Activated T-helper 1 cell treated with anti-CD3 and anti-CD28 coated beads, Interleukin-12 subunit alpha, Interleukin-12 subunit beta, Interleukin-2, Interleukin-4 antibody, amounts not matched to agents 30 ng/mL and 10 ng/mL and 1 ng/mL, durations not matched to agents 14 hours and 24 hours and 36 hours (primary cell): ENCODE results near the gene TBX15. TPM values are rescaled to one million over a fixed set of nuclear protein-coding genes. Genes with fewer than 3 reads are reported as not detected.
"Not testable (repeated sequence)": the region's sequence is repeated elsewhere in the genome, so short reads cannot be mapped to it uniquely, and the experiment has no call there.

Experiments
- DNase-seq: peaks from one replicate; pipeline ENCODE4 v3.0.0; 2021; ENCODE audit warnings: low spot score
- H3K27ac Mint-ChIP-seq: one replicate; pipeline ENCODE4 v1.8.0; 2021; ENCODE audit warnings: mild to moderate bottlenecking, mixed read lengths
- H3K27me3 Mint-ChIP-seq: one replicate; pipeline ENCODE4 v1.8.0; 2022; ENCODE audit warnings: mild to moderate bottlenecking, moderate library complexity, mixed read lengths; ENCODE audit not compliant: insufficient read depth
- H3K36me3 Mint-ChIP-seq: one replicate; pipeline ENCODE4 v1.8.0; 2021; ENCODE audit warnings: low read depth, mixed read lengths
- H3K4me1 Mint-ChIP-seq: one replicate; pipeline ENCODE4 v1.8.0; 2021; ENCODE audit warnings: low read depth, mixed read lengths
- H3K4me3 Mint-ChIP-seq: one replicate; pipeline ENCODE4 v1.8.0; 2021; ENCODE audit warnings: mild to moderate bottlenecking, moderate library complexity, mixed read lengths
- H3K9me3 Mint-ChIP-seq: one replicate; pipeline ENCODE4 v1.8.0; 2021; ENCODE audit warnings: mixed read lengths
- intact Hi-C: fragments of 100-400 bp; cut with micrococcal nuclease; formaldehyde crosslinking; loops from one replicate; pipeline ENCODE4 v1.15.1; 2024
- total RNA-seq: library from RNA; stranded (reverse); gene quantifications from 2 replicates; pipeline ENCODE4 v1.2.3, GENCODE V29; 2022

The TBX15 gene
- total RNA-seq, 1 donor from 2014 or later: not detected

DNA sequence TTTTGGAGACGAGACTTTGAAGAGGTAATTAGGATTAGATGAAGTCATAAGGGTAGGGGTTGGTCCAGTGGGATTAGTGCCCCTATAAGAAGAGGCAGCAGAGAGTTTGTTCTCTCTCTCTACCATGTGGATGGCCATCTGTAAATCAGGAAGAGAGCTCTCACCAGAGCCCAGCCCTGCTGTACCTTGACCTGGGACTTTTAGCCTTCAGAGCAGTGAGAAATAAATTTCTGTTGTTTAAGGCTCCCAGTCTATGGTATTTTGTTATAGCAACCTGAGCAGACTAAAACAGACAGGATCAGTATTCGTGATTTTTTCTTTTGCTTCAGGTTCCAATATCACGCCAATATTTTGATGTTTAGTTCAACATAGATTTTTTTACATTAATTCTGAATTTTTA is 30.0 kb downstream of the TBX15 start:
- intact Hi-C loops: no loop called here
- no peak overlapping the region for H3K27ac Mint-ChIP-seq
- H3K27me3 Mint-ChIP-seq: no peaks in the 10 kb centered on the region
- H3K36me3 Mint-ChIP-seq: no peaks in the 10 kb centered on the region
- no peaks in the 10 kb centered on the region for H3K9me3 Mint-ChIP-seq
- no peak overlapping the region for H3K4me3 Mint-ChIP-seq
- no peaks in the 10 kb centered on the region for H3K4me1 Mint-ChIP-seq
- no peak for DNase-seq

DNA sequence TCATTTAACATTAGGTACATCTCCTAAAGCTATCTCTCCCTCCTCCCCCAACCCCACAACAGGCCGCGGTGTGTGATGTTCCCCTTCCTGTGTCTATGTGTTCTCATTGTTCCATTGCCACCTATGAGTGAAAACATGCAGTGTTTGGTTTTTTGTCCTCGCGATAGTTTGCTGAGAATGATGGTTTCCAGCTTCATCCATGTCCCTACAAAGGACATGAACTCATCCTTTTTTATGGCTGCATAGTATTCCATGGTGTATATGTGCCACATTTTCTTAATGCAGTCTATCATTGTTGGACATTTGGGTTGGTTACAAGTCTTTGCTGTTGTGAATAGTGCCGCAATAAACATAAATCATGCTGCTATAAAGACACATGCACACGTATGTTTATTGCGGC is 30.6 kb downstream of the TBX15 start:
- H3K4me1 Mint-ChIP-seq, H3K36me3 Mint-ChIP-seq, H3K4me3 Mint-ChIP-seq, H3K27ac Mint-ChIP-seq, H3K9me3 Mint-ChIP-seq, intact Hi-C loops, DNase-seq, H3K27me3 Mint-ChIP-seq: not testable (repeated sequence)

- Mint-ChIP-seq H3K27ac (no peak overlapping the region), H3K9me3 (no peaks in the 10 kb centered on the region), H3K4me1 (no peaks in the 10 kb centered on the region), H3K36me3 (no peaks in the 10 kb centered on the region), H3K27me3 (no peaks in the 10 kb centered on the region), H3K4me3 (no peak overlapping the region)
- DNase-seq: no peak
- intact Hi-C loops: no loop called here
Observed at GRCh38 chr1:118954301-118954905, 33.7 kb downstream of the TBX15 start.

- H3K27ac Mint-ChIP-seq: no peak overlapping the region
- H3K4me1 Mint-ChIP-seq: no peaks in the 10 kb centered on the region
- DNase-seq: no peak
- H3K9me3 Mint-ChIP-seq: no peaks in the 10 kb centered on the region
- no peaks in the 10 kb centered on the region for H3K36me3 Mint-ChIP-seq
- H3K27me3 Mint-ChIP-seq: no peaks in the 10 kb centered on the region
- no peak overlapping the region for H3K4me3 Mint-ChIP-seq
- intact Hi-C loops: no loop called here
Observed at GRCh38 chr1:118951270-118951936, 36.7 kb downstream of the TBX15 start.

- no peak overlapping the region for H3K4me3 Mint-ChIP-seq
- no peak overlapping the region for H3K27ac Mint-ChIP-seq
- H3K36me3 Mint-ChIP-seq: no peaks in the 10 kb centered on the region
- intact Hi-C loops: no loop called here
- DNase-seq: no peak
- peaks cover 2% of the 10 kb centered on the region for H3K27me3 Mint-ChIP-seq
- no peaks in the 10 kb centered on the region for H3K9me3 Mint-ChIP-seq
- H3K4me1 Mint-ChIP-seq: no peaks in the 10 kb centered on the region
Observed at GRCh38 chr1:118949315-118949714, 38.8 kb downstream of the TBX15 start.

- intact Hi-C loops: no loop called here
- no peak for DNase-seq
- Mint-ChIP-seq H3K4me1 (no peaks in the 10 kb centered on the region), H3K4me3 (no peak overlapping the region), H3K9me3 (no peaks in the 10 kb centered on the region), H3K36me3 (no peaks in the 10 kb centered on the region), H3K27me3 (peaks cover 2% of the 10 kb centered on the region), H3K27ac (no peak overlapping the region)
Observed at GRCh38 chr1:118948846-118949245, 39.3 kb downstream of the TBX15 start.

DNA sequence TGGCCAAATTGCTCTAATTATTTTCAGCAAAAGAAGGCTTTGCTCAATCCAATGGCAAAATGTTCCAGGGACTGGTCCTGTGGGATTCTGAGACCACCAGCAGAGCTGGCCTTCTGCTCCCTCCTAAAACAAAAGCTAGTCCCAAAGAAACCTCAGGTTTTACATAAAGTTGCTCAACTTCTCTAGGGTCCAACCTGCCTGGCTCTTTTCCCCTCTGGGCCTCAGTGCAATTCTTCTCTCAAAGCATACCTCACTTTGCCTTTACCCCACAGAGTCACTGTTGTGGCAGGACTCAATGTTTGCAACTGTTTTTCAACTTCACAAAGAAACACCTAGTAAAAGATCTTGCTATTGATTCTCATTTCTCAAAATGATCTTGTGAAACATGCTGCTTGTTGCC is 39.8 kb downstream of the TBX15 start:
- H3K27ac Mint-ChIP-seq: no peak overlapping the region
- no peaks in the 10 kb centered on the region for H3K4me1 Mint-ChIP-seq
- no peaks in the 10 kb centered on the region for H3K36me3 Mint-ChIP-seq
- no peak overlapping the region for H3K4me3 Mint-ChIP-seq
- no peak for DNase-seq
- peaks cover 2% of the 10 kb centered on the region for H3K27me3 Mint-ChIP-seq
- intact Hi-C loops: no loop called here
- H3K9me3 Mint-ChIP-seq: no peaks in the 10 kb centered on the region

- no peak overlapping the region for H3K27ac Mint-ChIP-seq
- no peak overlapping the region for H3K4me3 Mint-ChIP-seq
- H3K4me1 Mint-ChIP-seq: no peaks in the 10 kb centered on the region
- peaks cover 2% of the 10 kb centered on the region for H3K27me3 Mint-ChIP-seq
- H3K36me3 Mint-ChIP-seq: no peaks in the 10 kb centered on the region
- no peaks in the 10 kb centered on the region for H3K9me3 Mint-ChIP-seq
- no peak for DNase-seq
- intact Hi-C loops: no loop called here
Observed at GRCh38 chr1:118947790-118948189, 40.4 kb downstream of the TBX15 start.

DNA sequence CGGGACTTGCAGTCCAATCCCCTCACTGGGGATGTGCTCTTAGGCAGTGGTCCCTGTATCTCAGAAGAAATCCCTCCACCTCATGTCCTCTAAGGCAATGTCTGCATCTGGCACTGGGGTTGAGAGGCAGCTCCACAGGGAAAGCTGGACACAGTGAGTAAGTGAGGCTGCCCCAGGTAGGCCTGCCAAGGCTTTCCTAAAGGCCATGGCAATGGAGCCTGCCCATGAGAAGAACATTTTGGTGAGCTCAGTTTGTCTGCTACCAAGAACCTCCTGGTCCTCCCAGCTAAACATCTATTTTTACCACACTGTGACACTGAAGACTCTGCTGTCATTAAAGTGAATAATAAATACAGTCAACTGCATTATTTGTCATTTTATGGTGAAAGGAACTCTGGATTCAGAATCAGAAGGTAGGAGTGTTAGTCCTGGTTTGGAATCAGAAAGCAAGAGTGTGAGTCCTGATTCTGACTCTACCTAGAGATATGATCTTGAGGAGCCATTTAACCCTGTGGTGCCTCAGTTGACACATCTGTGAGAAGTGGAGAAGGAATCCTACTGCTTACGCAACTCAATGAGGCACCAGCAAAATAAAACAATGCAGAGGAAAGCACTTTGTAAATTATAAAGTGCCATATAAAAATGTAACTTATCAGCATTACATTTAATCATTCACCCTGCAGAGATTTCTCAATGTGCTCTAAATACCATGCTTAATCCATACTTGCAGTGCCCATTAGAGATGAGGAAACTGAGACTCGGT is 41.0 kb downstream of the TBX15 start:
- no peak for DNase-seq
- H3K27ac Mint-ChIP-seq: no peak overlapping the region
- H3K4me1 Mint-ChIP-seq: no peaks in the 10 kb centered on the region
- H3K36me3 Mint-ChIP-seq: no peaks in the 10 kb centered on the region
- intact Hi-C loops: no loop called here
- peaks cover 2% of the 10 kb centered on the region for H3K27me3 Mint-ChIP-seq
- H3K4me3 Mint-ChIP-seq: no peak overlapping the region
- H3K9me3 Mint-ChIP-seq: no peaks in the 10 kb centered on the region

DNA sequence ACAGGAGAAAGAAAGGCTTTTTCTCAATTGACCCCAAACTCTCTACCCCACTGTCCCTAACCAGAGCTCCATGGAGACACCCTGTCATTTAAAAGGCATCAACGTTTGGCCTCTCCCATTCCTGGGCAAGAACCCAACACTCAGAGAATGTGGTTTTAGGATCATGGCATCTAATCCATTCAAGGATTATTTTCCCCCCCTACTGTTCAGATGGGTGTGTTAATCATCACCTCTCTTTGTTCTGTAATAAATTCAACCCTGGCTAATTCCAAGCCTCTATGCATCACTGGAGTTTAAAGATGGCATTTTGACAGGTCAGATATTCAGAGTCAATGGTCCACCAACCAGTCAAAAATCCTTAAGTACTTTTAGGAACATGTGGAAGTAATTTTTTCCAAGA is 42.7 kb downstream of the TBX15 start:
- Mint-ChIP-seq H3K4me3 (no peak overlapping the region), H3K36me3 (no peaks in the 10 kb centered on the region), H3K27me3 (peaks cover 2% of the 10 kb centered on the region), H3K27ac (no peak overlapping the region), H3K4me1 (no peaks in the 10 kb centered on the region), H3K9me3 (no peaks in the 10 kb centered on the region)
- DNase-seq: no peak
- intact Hi-C loops: no loop called here

DNA sequence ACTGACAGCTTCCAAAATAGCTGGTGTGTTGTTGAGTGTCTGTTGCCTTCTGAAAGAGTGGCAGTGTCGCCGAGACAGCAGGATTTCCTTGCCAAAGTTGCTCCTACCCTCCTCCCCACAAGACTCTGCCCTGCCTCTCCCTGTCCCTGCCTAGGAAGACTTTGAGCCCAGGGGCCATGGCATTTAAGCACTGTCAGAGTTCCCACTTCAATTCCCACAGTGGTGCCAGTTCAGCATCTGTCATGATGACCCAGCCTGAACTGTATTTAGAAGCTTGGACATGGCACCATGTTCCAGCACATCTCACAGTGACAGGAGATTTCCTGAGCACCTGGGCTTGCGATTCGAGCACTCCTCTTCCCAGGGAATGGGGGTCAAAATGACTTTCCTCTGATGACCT is 43.6 kb downstream of the TBX15 start:
- Mint-ChIP-seq H3K27ac (no peak overlapping the region), H3K36me3 (no peaks in the 10 kb centered on the region), H3K4me1 (no peaks in the 10 kb centered on the region), H3K27me3 (peaks cover 2% of the 10 kb centered on the region), H3K4me3 (no peak overlapping the region), H3K9me3 (no peaks in the 10 kb centered on the region)
- intact Hi-C loops: no loop called here
- DNase-seq: no peak

DNA sequence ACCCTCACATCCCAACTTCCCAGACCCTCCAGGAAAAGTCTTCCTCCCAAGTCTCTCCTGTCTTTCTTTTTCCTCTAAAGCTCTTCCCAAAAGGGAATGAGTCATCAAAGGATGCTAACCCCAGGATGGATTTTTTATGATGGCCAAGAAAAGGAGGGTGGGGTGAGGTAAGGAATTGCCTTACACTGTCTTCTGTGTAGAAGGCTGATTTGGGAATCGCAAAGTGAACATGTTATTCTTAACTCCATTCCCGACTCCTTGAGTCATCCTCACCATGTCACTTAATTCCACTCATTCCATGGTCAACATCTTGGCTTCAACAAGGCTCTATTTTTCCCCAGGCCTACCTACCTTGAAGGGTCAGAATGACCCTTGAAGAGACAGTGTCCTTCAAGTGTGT is 44.0 kb downstream of the TBX15 start:
- DNase-seq: no peak
- intact Hi-C loops: no loop called here
- Mint-ChIP-seq H3K36me3 (no peaks in the 10 kb centered on the region), H3K9me3 (no peaks in the 10 kb centered on the region), H3K27me3 (peaks cover 2% of the 10 kb centered on the region), H3K4me3 (no peak overlapping the region), H3K27ac (no peak overlapping the region), H3K4me1 (no peaks in the 10 kb centered on the region)

DNA sequence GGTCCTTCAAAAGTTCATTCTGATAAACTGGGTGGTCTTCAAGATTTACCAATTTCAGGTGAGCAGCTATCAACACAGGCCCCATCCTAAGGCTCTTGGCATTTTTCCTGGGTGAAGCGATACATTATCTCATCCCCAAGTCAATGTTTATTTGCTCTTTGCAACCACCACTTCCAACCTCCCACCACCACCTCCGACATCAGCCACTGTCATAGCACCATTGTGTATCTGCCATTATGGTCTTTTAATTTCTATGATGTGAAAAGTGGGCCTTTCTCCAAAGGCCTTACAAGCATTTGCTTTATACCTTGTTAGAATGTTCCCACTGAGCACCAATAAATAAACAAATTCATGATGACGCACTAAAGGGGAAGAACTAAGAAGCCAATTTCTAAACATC is 47.2 kb downstream of the TBX15 start:
- Mint-ChIP-seq H3K4me3 (no peak overlapping the region), H3K27me3 (peaks cover 3% of the 10 kb centered on the region)
- no peak for DNase-seq

More for the DNA sequence above, 47.2 kb downstream of the TBX15 start:
- no peaks in the 10 kb centered on the region for H3K9me3 Mint-ChIP-seq
- no peak overlapping the region for H3K27ac Mint-ChIP-seq
- H3K4me1 Mint-ChIP-seq: no peaks in the 10 kb centered on the region
- intact Hi-C loops: no loop called here
- H3K36me3 Mint-ChIP-seq: no peaks in the 10 kb centered on the region
